HG03571 (cell line): ENCODE data around the gene LHFPL2.
A peak's percentile ranks its signal among the peaks of the same experiment; 100 is the strongest.

Experiments used
- ATAC-seq: cut with Tn5 transposase; IDR thresholded peaks from one replicate; pipeline ENCODE4 v1.9.1; 2021; ENCODE audit not compliant: unreplicated experiment

Gene LHFPL2

DNA sequence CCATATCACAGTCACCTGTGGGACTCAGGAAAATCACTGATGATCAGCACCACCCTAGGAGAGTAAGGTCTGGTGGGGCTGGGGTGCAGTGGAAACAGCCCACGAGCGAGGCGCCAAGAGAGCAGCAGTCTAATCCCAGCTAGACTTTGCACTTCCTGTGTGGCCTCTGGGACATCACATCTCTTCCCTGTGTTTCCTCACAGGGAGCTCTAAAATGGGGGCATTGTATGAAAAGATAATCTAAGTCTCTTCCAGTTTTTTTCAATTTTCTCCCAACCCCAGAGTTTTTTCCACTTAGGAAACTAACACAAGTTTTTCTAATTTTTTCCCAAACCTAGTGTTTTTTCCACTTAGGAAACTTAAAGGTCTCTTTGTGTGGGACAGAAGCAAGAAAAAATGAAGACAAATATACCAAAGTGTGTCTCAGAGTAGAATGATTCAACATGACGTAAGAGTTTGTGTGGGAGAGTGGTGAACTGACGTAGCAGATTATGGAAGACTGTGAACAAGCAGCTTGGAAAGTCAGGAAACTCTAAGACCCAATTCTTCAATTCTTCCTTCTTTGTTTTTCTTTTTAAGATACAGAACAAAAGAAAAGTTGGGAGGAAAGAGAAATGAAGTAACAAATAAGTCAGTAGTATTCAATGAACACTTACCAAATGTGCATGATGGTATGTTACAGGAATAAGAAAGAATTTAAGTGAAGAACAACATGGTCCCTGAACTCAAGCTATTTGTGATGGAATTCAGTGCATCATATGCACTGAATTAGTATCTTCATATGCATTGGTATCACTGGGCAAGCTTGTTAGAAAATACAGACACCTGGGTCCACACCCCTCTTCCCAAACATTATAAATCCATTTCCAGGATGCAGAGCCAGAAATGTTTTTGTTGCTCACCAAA is 51.3 kb downstream of the LHFPL2 start:
- no peak for ATAC-seq

DNA sequence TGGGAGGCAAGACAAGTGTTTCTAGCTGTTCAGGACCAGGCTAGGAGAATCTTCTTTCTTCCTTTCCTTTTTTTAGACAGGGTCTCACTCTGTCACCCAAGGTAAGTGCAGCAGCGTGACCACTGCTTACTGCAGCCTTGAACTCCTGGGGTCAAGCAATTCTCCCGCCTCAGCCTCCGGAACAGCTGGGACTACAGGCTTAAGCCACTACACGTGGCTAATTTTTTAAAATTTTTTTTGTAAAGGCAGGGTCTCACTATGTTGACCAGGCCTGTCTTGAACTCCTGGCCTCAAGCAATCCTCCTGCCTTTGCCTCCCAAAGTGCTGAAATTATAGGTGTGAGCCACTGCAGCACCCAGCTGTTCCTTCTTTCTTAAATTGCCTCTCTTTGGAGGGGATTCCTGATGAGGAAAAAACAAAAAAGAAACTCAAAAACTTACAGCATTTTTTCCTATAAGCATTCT is 53.1 kb downstream of the LHFPL2 start:
- ATAC-seq = no peak

- no peak for ATAC-seq
These were observed 53.7 kb downstream of the LHFPL2 start for GRCh38 chr5:78594610-78595457.

DNA sequence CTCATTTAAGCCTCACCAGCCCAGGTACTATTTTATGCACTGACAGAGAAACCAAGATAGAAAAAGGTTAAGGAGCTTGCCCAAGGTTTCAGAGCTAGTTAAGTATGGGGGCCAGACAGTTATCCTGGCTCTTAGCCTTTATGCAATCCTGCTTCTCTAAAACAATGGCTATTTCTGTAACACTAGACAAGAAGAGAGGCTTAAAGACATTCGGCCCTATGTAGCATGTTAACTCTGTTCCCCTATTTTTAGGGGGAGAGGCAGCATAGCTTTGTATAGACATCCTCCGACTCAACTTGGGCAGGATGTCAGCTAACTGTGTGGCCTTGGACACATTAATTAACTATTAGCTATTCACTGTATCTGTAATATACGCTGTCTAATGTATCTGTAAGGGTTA is 54.6 kb downstream of the LHFPL2 start:
- no peak for ATAC-seq

- no peak for ATAC-seq
These were observed 55.1 kb downstream of the LHFPL2 start for GRCh38 chr5:78593465-78593864.

DNA sequence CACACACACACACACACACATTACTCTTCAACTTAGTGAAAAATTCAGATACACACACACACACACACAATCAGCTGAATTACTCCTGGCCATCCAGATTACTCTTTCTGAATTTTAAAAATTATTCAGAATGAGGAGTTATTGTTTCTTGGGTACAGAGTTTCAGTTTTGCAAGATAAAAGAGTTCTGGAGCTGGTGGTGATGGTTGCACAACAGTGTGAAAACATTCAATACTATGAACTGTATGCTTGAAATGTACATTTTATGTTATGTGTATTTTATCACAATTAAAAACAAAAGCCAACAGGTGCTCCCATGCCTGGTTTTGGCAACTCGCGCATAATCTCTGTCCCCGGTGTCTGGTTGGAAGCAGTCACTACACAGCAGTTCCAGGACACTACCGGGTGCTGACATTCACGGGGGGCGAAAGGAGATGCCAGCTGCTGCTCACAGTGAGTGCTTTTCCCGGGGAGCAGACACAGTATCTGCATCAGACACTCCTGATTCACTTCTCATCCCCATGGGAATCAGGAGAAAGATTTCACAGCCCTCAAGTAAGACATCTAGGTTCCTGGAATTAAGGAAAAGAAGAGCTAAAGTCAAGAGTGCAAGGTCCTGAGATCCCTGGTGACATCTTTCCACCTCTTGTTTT is 55.7 kb downstream of the LHFPL2 start:
- ATAC-seq = no peak

- ATAC-seq = peak; percentile 80
These were observed 56.4 kb downstream of the LHFPL2 start for GRCh38 chr5:78591972-78592700.

DNA sequence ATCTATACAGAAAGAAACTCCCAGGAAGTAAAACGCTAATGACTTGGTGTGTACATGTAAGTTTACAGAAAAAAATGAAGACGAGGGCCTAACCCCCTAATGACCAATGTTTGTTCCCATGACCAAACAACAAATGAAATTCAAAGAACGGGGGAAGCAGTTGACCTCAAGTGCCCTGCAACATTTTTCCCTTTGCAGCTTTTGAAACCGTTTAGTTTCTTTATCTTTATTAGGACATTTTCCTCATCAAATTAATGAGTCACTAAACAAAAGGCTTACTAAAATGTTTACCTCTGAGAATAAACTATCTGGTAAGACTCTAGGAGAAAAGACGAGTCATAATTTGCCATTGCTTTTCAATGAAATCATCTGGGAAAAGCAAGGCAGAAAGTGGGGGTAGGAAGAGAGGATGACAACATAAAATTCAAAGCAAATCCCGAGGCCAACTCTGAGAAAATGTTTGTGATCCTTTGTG is 57.4 kb downstream of the LHFPL2 start:
- ATAC-seq = no peak

DNA sequence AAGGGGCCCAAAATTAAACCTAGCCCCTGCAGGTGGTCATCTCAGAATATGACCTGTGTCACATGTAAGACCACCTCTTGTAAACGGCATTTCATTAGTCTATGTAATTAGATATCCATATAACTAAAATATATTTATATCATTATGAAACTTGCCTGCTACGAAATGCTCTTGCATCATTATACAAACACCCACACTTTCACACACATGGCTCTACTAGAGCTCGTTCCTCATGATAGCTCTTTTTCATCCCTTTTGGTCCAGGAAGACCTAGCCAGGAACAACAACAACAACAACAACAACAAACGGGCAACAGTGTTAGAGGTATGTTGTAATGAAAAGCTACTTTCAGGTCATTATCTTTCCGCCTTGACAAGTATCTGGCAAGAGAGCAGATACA is 58.6 kb downstream of the LHFPL2 start:
- no peak for ATAC-seq

- ATAC-seq = no peak
These were observed 60.1 kb downstream of the LHFPL2 start for GRCh38 chr5:78588507-78588906.

DNA sequence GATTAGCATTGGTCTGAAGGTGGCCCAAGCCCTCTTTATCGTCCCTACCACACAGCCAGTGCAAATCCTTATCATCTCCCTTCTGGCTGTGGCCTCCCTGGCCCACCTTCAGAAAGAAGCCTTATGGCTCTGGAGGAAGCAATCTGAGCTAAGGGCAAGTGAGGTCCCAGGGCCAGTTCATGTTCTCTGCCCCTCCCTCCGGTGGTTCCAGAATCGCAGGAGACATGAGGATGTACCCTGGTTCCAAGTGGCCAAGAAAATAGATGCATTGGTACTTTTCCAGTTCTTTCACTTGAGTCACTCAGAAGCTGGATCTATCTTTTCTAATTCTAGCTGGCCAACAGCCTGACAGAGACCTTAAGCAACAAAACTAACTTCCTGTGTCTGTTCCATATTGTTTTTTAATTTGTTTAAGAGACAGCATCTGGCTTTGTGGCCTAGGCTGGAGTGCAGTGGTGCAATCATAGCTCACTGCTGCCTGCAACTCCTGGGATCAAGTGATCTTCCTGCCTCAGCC is 60.7 kb downstream of the LHFPL2 start:
- no peak for ATAC-seq

DNA sequence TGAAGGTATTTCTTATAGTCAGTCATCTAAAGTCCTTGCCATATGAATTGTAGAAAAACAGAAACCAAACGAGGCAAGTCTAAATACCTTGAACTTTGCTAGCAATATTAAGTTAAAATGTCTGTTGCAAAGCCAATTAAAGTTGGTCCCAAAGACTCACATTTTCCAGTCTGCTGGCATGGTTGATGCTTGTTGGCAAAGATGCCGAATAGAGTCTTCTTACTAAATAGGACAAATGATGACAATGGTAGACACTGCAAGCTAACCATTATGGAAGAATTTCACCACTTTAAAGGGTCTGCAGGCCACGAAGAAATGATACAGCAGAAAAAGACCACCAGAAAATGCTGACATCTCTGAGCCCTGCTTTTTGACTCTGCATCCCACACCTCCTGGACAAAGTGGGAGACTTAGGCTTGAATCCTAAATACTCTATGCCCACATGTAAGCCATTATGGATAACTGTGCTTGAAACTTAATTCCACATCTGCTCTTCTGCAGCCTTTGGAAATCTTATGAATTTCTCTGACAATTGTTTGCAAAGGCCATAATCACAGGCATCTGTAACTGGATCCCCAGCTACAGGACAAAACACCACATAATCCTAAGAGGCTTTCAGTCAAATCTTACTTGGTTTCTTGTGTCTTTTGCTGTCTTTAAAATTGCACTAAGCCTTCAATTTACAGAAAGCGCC is 61.3 kb downstream of the LHFPL2 start:
- ATAC-seq = no peak

DNA sequence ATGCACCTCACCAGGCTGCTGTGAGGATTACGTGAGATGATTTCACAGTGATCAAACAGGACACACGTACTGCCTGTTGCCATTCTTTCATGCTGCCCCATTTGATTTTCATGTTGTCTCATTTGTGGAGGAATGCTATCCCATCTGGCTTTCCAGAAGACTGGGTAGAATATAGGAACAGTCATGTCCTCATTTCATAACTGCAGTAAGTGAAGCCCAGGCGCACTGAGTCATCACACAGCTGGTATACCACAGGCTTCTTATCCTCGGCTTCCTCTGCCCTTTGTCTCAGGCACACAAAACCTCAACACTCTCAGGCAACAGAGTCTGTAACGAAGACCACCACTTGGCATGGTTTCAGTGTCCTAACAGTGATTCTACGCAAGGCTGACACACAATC is 62.3 kb downstream of the LHFPL2 start:
- ATAC-seq = no peak

- no peak for ATAC-seq
These were observed 70.6 kb downstream of the LHFPL2 start for GRCh38 chr5:78578015-78578414.

DNA sequence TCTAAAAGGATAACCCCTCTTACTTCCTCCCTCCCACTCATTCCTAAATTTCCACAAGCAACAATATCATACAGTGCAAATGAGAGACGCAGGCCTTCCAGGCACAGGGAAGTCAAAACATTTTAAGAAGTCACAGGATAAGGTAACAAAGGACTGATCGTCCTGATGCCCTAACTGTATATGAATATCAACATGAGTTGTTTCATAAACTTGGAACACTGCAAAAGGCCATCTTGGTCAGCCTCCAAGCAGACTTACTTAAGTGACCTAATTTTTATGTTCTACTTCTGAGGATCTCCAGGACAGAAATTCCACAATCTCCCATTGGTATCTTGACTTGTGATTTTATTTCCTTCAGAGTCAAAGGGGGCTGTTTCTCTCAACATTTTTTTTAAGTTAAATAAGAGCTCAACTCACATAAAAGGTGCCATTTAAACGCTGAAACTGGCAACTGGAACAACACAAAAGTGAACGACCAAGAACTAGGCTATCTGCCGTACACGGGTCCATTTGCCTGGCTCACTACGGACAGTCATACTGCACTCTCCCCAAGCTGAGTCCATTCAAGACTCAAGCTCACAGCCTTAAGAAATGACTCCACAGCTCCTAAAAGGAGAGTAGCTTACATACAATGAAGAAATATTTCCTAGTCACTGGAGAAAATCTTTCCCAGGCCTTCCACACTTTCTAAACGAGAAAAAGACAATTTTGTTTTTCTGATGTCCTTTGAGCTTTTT is 71.3 kb downstream of the LHFPL2 start:
- no peak for ATAC-seq

DNA sequence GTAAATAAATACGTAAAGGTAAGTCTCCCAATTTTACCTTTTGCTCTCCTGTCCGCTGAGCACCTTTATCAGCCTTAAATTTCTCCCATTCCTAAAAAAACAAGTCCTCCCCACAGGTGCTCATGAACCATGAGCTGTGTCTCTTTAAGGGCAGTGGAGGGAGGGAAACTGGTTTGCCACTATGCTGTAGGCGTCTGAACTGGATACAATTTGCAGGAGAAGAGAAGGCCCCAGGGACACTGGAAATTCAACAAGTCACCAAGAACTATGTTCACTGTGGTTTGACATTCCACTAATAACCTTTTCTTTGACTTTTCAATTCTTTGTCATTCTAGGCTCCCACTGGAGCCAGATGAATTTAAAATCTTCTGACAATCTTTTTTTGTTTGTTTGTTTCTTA is 72.2 kb downstream of the LHFPL2 start:
- no peak for ATAC-seq

DNA sequence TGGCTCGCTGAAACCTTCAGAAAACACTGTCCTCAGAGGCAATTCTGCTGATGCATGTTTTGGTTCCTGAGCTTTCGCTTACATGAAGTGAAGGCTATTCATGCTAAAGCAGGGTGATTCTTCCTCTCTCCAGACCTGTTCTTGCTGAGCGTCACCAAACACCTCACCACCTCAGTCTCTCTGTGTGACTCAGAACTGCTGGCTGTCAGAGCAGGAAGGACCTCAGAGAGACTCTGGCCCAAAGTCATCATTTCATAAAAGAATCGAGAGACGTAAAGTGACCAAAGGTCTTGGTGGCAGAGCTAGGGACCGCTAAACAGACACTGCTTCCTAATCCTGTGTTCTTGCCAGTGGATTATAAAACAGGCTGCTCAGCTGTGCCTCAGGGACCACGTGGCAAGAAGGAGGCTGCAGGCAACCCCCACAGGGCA is 73.8 kb downstream of the LHFPL2 start:
- peak; percentile 65 for ATAC-seq

DNA sequence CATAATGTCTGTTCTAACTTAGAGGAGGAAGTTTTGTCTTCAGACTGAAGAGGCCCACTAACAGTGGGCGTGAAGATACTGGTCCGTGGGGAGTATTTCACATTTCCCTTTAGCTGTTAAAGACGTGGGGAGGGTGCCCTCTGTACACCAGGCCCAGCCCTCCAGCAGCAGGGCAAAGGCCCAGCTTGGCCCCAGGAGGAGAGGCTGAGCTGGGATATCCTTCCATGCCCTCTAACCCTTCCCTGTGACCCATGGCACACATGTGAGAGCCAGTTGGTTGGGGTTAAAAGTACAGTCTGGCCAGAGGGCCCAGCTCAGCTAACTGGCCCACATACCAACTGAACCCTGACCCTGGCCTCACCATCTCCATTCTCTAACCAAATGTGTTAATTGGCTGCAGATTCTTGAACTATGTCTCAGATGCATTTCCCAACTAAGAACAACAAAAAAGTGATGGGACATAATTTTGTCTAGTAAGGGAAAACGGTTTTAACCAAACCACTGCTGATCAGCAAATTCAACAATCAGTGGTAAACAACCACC is 74.4 kb downstream of the LHFPL2 start:
- ATAC-seq = peak; percentile 32

- no peak for ATAC-seq
These were observed 75.3 kb downstream of the LHFPL2 start for GRCh38 chr5:78573318-78573717.
